Stromal cell of bone marrow (primary cell): ENCODE data around the gene LSP1.

ENCODE experiments used
- DNase-seq: peaks from one replicate; pipeline ENCODE4 v3.0.0-alpha.2; 2012; ENCODE audit warnings: low read depth

The LSP1 gene

GRCh38 chr11:1837171-1838076, 15.5 kb upstream of the LSP1 start:
- no peak for DNase-seq

DNA sequence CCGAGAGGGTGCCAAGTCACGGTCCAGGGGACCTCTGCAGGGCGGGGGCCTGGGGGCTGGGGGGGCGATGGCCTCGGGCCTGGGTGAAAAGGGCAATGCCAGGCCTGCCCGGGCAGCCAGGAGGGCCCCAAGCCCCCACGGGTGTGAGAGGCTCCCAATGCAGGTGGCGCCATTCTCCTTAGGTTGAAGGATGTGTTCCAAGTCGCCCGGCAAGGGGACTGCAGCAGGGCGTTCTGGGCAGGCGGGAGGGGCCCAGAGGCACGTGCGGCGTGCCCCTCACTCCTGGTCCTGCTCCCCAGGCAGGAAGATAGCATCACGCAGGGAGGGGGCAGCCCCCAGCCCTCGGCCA, 14.8 kb upstream of the LSP1 start:
- DNase-seq = no peak

DNA sequence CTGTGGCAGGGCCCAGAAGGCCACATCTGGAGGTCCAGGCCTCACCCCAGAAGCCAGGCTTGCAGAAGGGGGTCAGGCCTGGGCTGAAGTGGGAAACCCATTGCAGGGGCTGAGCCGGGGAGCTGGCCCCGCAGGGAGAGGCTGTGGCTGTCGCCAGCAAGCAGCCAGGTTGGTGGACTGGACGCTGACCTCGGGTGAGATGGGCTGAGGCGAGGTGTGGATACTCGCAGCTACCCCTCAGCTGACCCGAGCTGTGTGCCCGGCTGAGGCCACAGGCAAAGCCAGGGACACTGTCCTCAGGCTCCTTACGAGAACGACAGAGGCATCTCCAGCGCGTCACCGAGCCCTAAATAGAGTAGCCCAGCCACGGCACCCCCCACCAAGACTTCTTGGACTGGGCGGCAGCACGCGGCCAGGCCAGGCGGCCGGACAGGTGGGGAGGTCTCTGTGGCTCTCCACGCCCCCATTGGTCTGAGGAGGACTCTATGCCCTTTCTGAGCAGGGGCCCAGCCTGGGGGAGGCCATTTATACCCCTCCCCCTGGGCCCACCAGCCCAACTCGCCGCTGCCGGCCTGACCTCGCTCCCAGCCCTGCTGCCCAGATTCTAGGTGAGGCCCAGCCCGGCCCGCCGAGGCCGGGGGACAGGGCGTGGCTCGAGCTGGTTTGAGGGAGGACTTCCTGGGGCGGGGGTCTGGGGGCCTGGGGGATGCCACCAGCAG, 14.3 kb upstream of the LSP1 start, which contains the start of gene TNNI2:
TNNI2 (plus strand) TSS at position 556 of the 719 bp plus-strand sequence. CDS start 716 bp downstream, outside the sequence.
- DNase-seq = no peak

DNA sequence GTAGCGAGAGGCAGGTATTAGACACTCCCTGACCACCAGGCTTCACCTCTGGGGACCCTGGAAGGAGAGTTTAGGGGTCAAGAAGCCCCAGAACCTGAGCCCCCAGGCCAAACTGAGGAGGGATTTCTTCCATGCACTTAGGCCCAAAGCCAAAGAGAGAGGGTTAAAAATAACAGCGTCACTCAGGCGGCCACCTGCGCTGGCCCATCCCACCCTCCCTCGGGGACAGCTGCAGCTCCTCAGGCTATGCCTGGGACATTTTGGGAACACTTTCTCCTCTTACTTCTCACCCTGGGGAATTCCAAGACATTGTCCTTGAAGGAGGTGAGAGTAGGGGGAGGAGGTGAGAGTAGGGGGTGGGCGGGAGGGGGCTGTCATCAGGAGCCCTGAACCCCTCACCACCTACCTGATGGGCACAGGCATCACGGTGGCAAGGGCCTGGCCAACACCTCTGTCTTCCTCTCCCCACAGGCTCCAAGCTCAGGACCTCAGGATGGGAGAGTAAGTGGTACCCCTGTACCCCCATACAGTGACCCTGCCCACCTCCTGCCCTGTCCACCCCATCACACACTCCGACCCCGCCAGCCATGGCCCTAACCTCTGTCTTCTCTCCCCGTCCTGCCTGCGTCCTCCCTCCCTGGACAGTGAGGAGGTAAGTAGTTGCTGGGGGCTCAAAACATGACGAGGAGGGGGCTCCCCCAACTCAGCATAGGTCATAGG, 13.5 kb upstream of the LSP1 start:
- no peak for DNase-seq

GRCh38 chr11:1839924-1840779, 12.7 kb upstream of the LSP1 start:
- DNase-seq = no peak

- no peak for DNase-seq
Measured at GRCh38 chr11:1840780-1841480, 12.0 kb upstream of the LSP1 start.

- DNase-seq = no peak
Measured at GRCh38 chr11:1841511-1842148, 11.3 kb upstream of the LSP1 start.

DNA sequence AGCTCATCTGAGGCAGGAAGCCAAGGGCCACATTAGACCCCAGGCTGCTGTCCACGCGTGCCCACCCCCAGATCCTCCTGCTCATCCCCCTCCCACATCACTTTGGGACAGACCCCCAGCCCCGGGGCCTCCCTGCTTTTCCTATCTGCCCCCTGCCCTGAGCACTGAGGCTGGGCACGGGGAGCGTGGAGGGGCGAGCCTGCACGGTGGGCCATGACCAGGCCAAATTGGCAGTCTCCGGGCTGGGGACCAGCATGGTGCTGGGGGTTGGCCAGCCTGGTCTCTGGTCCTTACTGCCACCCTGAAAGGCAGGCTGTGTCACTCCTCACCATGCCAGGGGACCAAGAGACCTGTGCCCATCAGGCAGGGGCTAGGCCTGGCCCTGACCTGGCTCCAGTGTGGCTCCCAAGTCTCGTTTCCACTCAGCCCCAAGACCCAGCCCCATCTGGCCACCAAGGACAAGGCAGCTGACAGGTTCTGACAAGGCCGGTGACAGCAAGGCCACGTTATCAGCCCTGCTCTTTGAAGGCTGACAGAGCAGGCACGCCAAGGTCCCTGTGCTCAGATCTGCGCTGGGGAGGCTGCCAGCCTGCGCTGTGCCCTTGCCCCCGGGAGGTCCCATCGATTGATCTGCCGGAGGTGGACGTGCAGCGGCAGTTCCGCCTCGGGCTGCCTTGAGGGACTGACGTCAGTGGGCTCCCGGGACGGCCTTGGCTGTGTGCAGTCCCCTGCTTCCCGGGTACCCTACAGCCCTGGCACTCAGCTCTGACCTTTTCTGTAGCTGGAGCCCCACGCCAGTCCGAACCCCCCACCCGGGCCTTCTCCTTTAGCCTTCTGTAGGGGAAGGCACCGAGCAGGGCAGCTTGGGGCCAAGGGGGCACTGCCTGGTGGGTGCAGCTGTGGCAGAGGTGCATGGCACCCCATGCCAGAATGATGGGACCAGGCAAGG, 10.5 kb upstream of the LSP1 start:
- no peak for DNase-seq

- no peak for DNase-seq
Measured at GRCh38 chr11:1843098-1843473, 9.8 kb upstream of the LSP1 start.

- DNase-seq = no peak
Measured at GRCh38 chr11:1843796-1844195, 9.1 kb upstream of the LSP1 start.

- DNase-seq = no peak
Measured at GRCh38 chr11:1844221-1845094, 8.4 kb upstream of the LSP1 start.

DNA sequence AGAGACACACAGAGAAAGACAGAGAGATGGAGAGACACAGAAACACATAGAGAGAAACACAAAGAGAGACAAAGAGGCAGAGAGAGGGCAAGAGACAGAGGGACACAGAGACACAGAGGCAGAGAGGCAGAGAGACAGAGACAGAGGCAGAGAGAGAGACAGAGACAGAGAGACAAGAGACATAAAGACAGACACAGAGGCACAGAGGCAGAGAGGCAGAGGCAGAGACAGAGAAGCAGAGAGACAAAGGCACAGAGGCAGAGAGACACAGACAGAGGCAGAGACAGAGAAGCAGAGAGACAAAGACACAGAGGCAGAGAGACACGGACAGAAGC, 7.8 kb upstream of the LSP1 start:
- DNase-seq = no peak

GRCh38 chr11:1845561-1846452, 7.1 kb upstream of the LSP1 start:
- DNase-seq = no peak

DNA sequence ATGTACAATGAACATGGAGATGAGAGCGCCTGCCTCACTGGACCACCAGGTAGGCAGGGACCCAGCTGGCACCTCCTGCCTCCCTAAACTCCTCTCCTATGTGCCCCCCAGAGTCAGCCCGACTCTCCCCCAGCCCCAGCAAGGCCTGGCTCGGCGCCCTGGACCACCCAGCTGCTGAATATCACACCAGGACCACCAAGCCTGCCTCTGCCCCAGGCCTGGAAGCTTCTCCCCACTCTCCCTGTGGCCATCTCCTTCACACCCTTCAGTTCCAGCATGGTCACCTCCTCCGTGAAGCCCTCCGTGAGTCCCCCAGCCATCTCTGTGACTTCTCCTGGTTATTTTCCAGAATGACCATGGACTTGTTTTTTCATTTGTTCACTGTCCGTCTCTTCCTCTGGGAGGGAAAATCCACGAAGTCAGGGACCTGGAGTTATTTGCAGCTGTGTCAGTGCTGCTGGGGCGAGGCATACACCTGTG, 6.4 kb upstream of the LSP1 start:
- DNase-seq = no peak

- no peak for DNase-seq
Measured at GRCh38 chr11:1847006-1847735, 5.7 kb upstream of the LSP1 start.

DNA sequence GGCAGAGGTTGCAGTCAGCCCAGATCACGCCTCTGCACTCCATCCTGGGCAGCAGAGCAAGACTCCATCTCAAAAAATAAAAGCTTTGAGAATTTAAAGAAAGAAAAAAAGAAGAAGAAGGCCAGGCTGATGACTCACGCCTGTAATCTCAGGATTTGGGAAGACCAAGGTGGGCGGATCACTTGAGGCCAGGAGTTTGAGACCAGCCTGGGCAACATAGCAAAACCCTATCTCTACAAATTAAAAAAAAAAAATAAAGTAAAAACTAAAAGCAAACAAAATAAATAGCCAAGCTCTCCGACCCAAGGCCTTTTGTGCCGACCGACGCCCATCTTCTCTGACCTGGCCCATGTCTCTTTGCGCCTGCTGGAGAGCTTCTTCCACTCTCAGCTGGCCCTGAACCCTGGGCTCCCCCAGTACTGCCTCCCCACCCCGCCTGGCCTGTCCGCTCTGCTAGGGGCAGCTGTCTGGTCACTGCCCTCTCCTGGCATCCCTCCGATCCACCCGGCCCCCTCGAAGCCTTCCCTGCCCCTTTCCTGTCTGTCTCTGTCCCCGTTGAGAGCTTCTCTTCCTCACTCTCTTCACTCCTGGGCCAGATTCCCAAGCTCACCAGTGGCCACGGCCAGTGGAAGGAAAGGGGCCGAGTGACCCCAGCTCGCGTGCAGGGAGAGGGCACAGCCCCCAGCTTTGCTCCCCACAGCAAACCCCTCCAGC, 4.8 kb upstream of the LSP1 start:
- DNase-seq = no peak
